ENCODE measurements around the gene PSMG2.
"Not testable (repeated sequence)": the region's sequence is repeated elsewhere in the genome, so short reads cannot be mapped to it uniquely, and the experiment has no call there.

Gene PSMG2

GRCh38 chr18:12758566-12758965, 55.7 kb downstream of the PSMG2 start:
- not testable (repeated sequence) for H3K27ac ChIP-seq (ENCODE audit: low read depth in 2 of 2, low read length in 2 of 2); H3K9ac ChIP-seq (ENCODE audit: low read depth in 1 of 2, low read length in 2 of 2); H3K4me3 ChIP-seq (ENCODE audit: low read length in 2 of 2); H3K27me3 ChIP-seq (ENCODE audit: control insufficient read depth in 2 of 2, insufficient read depth in 2 of 2, low read length in 2 of 2); H3K36me3 ChIP-seq (ENCODE audit: control insufficient read depth in 2 of 2, insufficient read depth in 2 of 2, low read length in 2 of 2); H3K9me3 ChIP-seq (ENCODE audit: control insufficient read depth in 2 of 2, low read length in 2 of 2); H3K4me1 ChIP-seq (ENCODE audit: control insufficient read depth in 2 of 2, insufficient read depth in 2 of 2, low read length in 2 of 2)

- Histone ChIP-seq H3K9me3 (ENCODE audit: control insufficient read depth in 2 of 2, low read length in 2 of 2) (no peaks in the 10 kb centered on the region), H3K27ac (ENCODE audit: low read depth in 2 of 2, low read length in 2 of 2) (no peak overlapping the region), H3K36me3 (ENCODE audit: control insufficient read depth in 2 of 2, insufficient read depth in 2 of 2, low read length in 2 of 2) (no peaks in the 10 kb centered on the region), H3K27me3 (ENCODE audit: control insufficient read depth in 2 of 2, insufficient read depth in 2 of 2, low read length in 2 of 2) (no peaks in the 10 kb centered on the region), H3K4me3 (ENCODE audit: low read length in 2 of 2) (no peak overlapping the region), H3K4me1 (ENCODE audit: control insufficient read depth in 2 of 2, insufficient read depth in 2 of 2, low read length in 2 of 2) (no peaks in the 10 kb centered on the region), H3K9ac (ENCODE audit: low read depth in 1 of 2, low read length in 2 of 2) (no peak overlapping the region)
Measured at GRCh38 chr18:12765126-12765525, 62.3 kb downstream of the PSMG2 start.

GRCh38 chr18:12765586-12765985, 62.7 kb downstream of the PSMG2 start:
- Histone ChIP-seq H3K27ac (ENCODE audit: low read depth in 2 of 2, low read length in 2 of 2) (no peak overlapping the region), H3K9ac (ENCODE audit: low read depth in 1 of 2, low read length in 2 of 2) (no peak overlapping the region), H3K4me1 (ENCODE audit: control insufficient read depth in 2 of 2, insufficient read depth in 2 of 2, low read length in 2 of 2) (no peaks in the 10 kb centered on the region), H3K4me3 (ENCODE audit: low read length in 2 of 2) (no peak overlapping the region), H3K9me3 (ENCODE audit: control insufficient read depth in 2 of 2, low read length in 2 of 2) (no peaks in the 10 kb centered on the region), H3K27me3 (ENCODE audit: control insufficient read depth in 2 of 2, insufficient read depth in 2 of 2, low read length in 2 of 2) (no peaks in the 10 kb centered on the region), H3K36me3 (ENCODE audit: control insufficient read depth in 2 of 2, insufficient read depth in 2 of 2, low read length in 2 of 2) (no peaks in the 10 kb centered on the region)

- H3K9me3 ChIP-seq (ENCODE audit: control insufficient read depth in 2 of 2, low read length in 2 of 2) = no peaks in the 10 kb centered on the region
- H3K9ac ChIP-seq (ENCODE audit: low read depth in 1 of 2, low read length in 2 of 2) = no peak overlapping the region
- H3K27me3 ChIP-seq (ENCODE audit: control insufficient read depth in 2 of 2, insufficient read depth in 2 of 2, low read length in 2 of 2) = no peaks in the 10 kb centered on the region
- no peaks in the 10 kb centered on the region for H3K4me1 ChIP-seq (ENCODE audit: control insufficient read depth in 2 of 2, insufficient read depth in 2 of 2, low read length in 2 of 2)
- H3K4me3 ChIP-seq (ENCODE audit: low read length in 2 of 2) = no peak overlapping the region
- H3K36me3 ChIP-seq (ENCODE audit: control insufficient read depth in 2 of 2, insufficient read depth in 2 of 2, low read length in 2 of 2) = no peaks in the 10 kb centered on the region
- no peak overlapping the region for H3K27ac ChIP-seq (ENCODE audit: low read depth in 2 of 2, low read length in 2 of 2)
Measured at GRCh38 chr18:12766986-12767433, 64.2 kb downstream of the PSMG2 start.

- H3K36me3 ChIP-seq (ENCODE audit: control insufficient read depth in 2 of 2, insufficient read depth in 2 of 2, low read length in 2 of 2) = no peaks in the 10 kb centered on the region
- H3K4me3 ChIP-seq (ENCODE audit: low read length in 2 of 2) = no peak overlapping the region
- H3K4me1 ChIP-seq (ENCODE audit: control insufficient read depth in 2 of 2, insufficient read depth in 2 of 2, low read length in 2 of 2) = no peaks in the 10 kb centered on the region
- no peak overlapping the region for H3K27ac ChIP-seq (ENCODE audit: low read depth in 2 of 2, low read length in 2 of 2)
- no peak overlapping the region for H3K9ac ChIP-seq (ENCODE audit: low read depth in 1 of 2, low read length in 2 of 2)
- H3K9me3 ChIP-seq (ENCODE audit: control insufficient read depth in 2 of 2, low read length in 2 of 2) = no peaks in the 10 kb centered on the region
- no peaks in the 10 kb centered on the region for H3K27me3 ChIP-seq (ENCODE audit: control insufficient read depth in 2 of 2, insufficient read depth in 2 of 2, low read length in 2 of 2)
Measured at GRCh38 chr18:12767580-12768155, 64.8 kb downstream of the PSMG2 start.

- Histone ChIP-seq H3K9me3 (ENCODE audit: control insufficient read depth in 2 of 2, low read length in 2 of 2) (no peaks in the 10 kb centered on the region), H3K27ac (ENCODE audit: low read depth in 2 of 2, low read length in 2 of 2) (no peak overlapping the region), H3K36me3 (ENCODE audit: control insufficient read depth in 2 of 2, insufficient read depth in 2 of 2, low read length in 2 of 2) (no peaks in the 10 kb centered on the region), H3K27me3 (ENCODE audit: control insufficient read depth in 2 of 2, insufficient read depth in 2 of 2, low read length in 2 of 2) (no peaks in the 10 kb centered on the region), H3K4me1 (ENCODE audit: control insufficient read depth in 2 of 2, insufficient read depth in 2 of 2, low read length in 2 of 2) (no peaks in the 10 kb centered on the region), H3K9ac (ENCODE audit: low read depth in 1 of 2, low read length in 2 of 2) (no peak overlapping the region), H3K4me3 (ENCODE audit: low read length in 2 of 2) (no peak overlapping the region)
Measured at GRCh38 chr18:12768625-12769024, 65.8 kb downstream of the PSMG2 start.

- Histone ChIP-seq H3K9me3 (ENCODE audit: control insufficient read depth in 2 of 2, low read length in 2 of 2) (no peaks in the 10 kb centered on the region), H3K9ac (ENCODE audit: low read depth in 1 of 2, low read length in 2 of 2) (no peak overlapping the region), H3K4me3 (ENCODE audit: low read length in 2 of 2) (no peak overlapping the region), H3K4me1 (ENCODE audit: control insufficient read depth in 2 of 2, insufficient read depth in 2 of 2, low read length in 2 of 2) (no peaks in the 10 kb centered on the region), H3K36me3 (ENCODE audit: control insufficient read depth in 2 of 2, insufficient read depth in 2 of 2, low read length in 2 of 2) (no peaks in the 10 kb centered on the region), H3K27me3 (ENCODE audit: control insufficient read depth in 2 of 2, insufficient read depth in 2 of 2, low read length in 2 of 2) (no peaks in the 10 kb centered on the region), H3K27ac (ENCODE audit: low read depth in 2 of 2, low read length in 2 of 2) (no peak overlapping the region)
Measured at GRCh38 chr18:12769136-12769535, 66.3 kb downstream of the PSMG2 start.

- no peaks in the 10 kb centered on the region for H3K27me3 ChIP-seq (ENCODE audit: control insufficient read depth in 2 of 2, insufficient read depth in 2 of 2, low read length in 2 of 2)
- no peaks in the 10 kb centered on the region for H3K36me3 ChIP-seq (ENCODE audit: control insufficient read depth in 2 of 2, insufficient read depth in 2 of 2, low read length in 2 of 2)
- no peaks in the 10 kb centered on the region for H3K9me3 ChIP-seq (ENCODE audit: control insufficient read depth in 2 of 2, low read length in 2 of 2)
- no peak overlapping the region for H3K9ac ChIP-seq (ENCODE audit: low read depth in 1 of 2, low read length in 2 of 2)
- H3K4me3 ChIP-seq (ENCODE audit: low read length in 2 of 2) = no peak overlapping the region
- H3K4me1 ChIP-seq (ENCODE audit: control insufficient read depth in 2 of 2, insufficient read depth in 2 of 2, low read length in 2 of 2) = no peaks in the 10 kb centered on the region
- H3K27ac ChIP-seq (ENCODE audit: low read depth in 2 of 2, low read length in 2 of 2) = no peak overlapping the region
Measured at GRCh38 chr18:12769644-12770440, 67.0 kb downstream of the PSMG2 start.

- no peak overlapping the region for H3K27ac ChIP-seq (ENCODE audit: low read depth in 2 of 2, low read length in 2 of 2)
- H3K4me1 ChIP-seq (ENCODE audit: control insufficient read depth in 2 of 2, insufficient read depth in 2 of 2, low read length in 2 of 2) = no peaks in the 10 kb centered on the region
- no peak overlapping the region for H3K9ac ChIP-seq (ENCODE audit: low read depth in 1 of 2, low read length in 2 of 2)
- no peaks in the 10 kb centered on the region for H3K36me3 ChIP-seq (ENCODE audit: control insufficient read depth in 2 of 2, insufficient read depth in 2 of 2, low read length in 2 of 2)
- H3K27me3 ChIP-seq (ENCODE audit: control insufficient read depth in 2 of 2, insufficient read depth in 2 of 2, low read length in 2 of 2) = no peaks in the 10 kb centered on the region
- no peaks in the 10 kb centered on the region for H3K9me3 ChIP-seq (ENCODE audit: control insufficient read depth in 2 of 2, low read length in 2 of 2)
- H3K4me3 ChIP-seq (ENCODE audit: low read length in 2 of 2) = no peak overlapping the region
Measured at GRCh38 chr18:12770469-12771219, 67.8 kb downstream of the PSMG2 start.

GRCh38 chr18:12772111-12772510, 69.3 kb downstream of the PSMG2 start:
- no peaks in the 10 kb centered on the region for H3K27me3 ChIP-seq (ENCODE audit: control insufficient read depth in 2 of 2, insufficient read depth in 2 of 2, low read length in 2 of 2)
- no peak overlapping the region for H3K27ac ChIP-seq (ENCODE audit: low read depth in 2 of 2, low read length in 2 of 2)
- no peaks in the 10 kb centered on the region for H3K9me3 ChIP-seq (ENCODE audit: control insufficient read depth in 2 of 2, low read length in 2 of 2)
- H3K4me3 ChIP-seq (ENCODE audit: low read length in 2 of 2) = no peak overlapping the region
- H3K36me3 ChIP-seq (ENCODE audit: control insufficient read depth in 2 of 2, insufficient read depth in 2 of 2, low read length in 2 of 2) = no peaks in the 10 kb centered on the region
- H3K4me1 ChIP-seq (ENCODE audit: control insufficient read depth in 2 of 2, insufficient read depth in 2 of 2, low read length in 2 of 2) = no peaks in the 10 kb centered on the region
- no peak overlapping the region for H3K9ac ChIP-seq (ENCODE audit: low read depth in 1 of 2, low read length in 2 of 2)
